Activated T-helper 2 cell treated with anti-CD3 and anti-CD28 coated beads, Interferon-gamma antibody, Interleukin-2, Interleukin-4, amounts not matched to agents 10 μg/mL and 5 μg/mL and 100 μg/mL, durations not matched to agents 14 hours and 24 hours and 36 hours (primary cell): ENCODE results near the gene IGF1R. TPM values are rescaled to one million over a fixed set of nuclear protein-coding genes. Genes with fewer than 3 reads are reported as not detected.

Experiments
- DNase-seq: peaks from one replicate; pipeline ENCODE4 v3.0.0; 2021; ENCODE audit warnings: low spot score
- H3K27ac Mint-ChIP-seq: one replicate; pipeline ENCODE4 v1.8.0; 2021; ENCODE audit warnings: mixed read lengths
- H3K27me3 Mint-ChIP-seq: one replicate; pipeline ENCODE4 v1.8.0; 2021; ENCODE audit warnings: low read depth, mixed read lengths
- H3K36me3 Mint-ChIP-seq: one replicate; pipeline ENCODE4 v1.8.0; 2021; ENCODE audit warnings: low read depth, mixed read lengths
- H3K4me1 Mint-ChIP-seq: one replicate; pipeline ENCODE4 v1.8.0; 2021; ENCODE audit warnings: low read depth, mixed read lengths
- H3K4me3 Mint-ChIP-seq: one replicate; pipeline ENCODE4 v1.8.0; 2021; ENCODE audit warnings: low read depth, mild to moderate bottlenecking, moderate library complexity, mixed read lengths
- H3K9me3 Mint-ChIP-seq: one replicate; pipeline ENCODE4 v1.8.0; 2021; ENCODE audit warnings: mixed read lengths
- intact Hi-C: fragments of 100-400 bp; cut with micrococcal nuclease; formaldehyde crosslinking; loops from one replicate; pipeline ENCODE4 v1.15.1; 2023
- total RNA-seq: library from RNA; stranded (reverse); gene quantifications from 2 replicates; pipeline ENCODE4 v1.2.3, GENCODE V29; 2022

Gene IGF1R
- total RNA-seq, 1 donor from 2014 or later: 31.1 TPM

GRCh38 chr15:98684436-98684835 lies 36.1 kb downstream of the IGF1R start:
- no peak overlapping the region for H3K27ac Mint-ChIP-seq

GRCh38 chr15:98684995-98685525 lies 36.7 kb downstream of the IGF1R start:
- no peaks in the 10 kb centered on the region for H3K9me3 Mint-ChIP-seq
- DNase-seq: no peak
- H3K27me3 Mint-ChIP-seq: no peaks in the 10 kb centered on the region
- no peaks in the 10 kb centered on the region for H3K36me3 Mint-ChIP-seq
- H3K27ac Mint-ChIP-seq: no peak overlapping the region
- no peak overlapping the region for H3K4me3 Mint-ChIP-seq
- intact Hi-C loops: no loop called here
- H3K4me1 Mint-ChIP-seq: peaks cover 36% of the 10 kb centered on the region

More at GRCh38 chr15:98684436-98684835, 36.1 kb downstream of the IGF1R start:
- Mint-ChIP-seq H3K36me3 (no peaks in the 10 kb centered on the region), H3K4me3 (no peak overlapping the region), H3K9me3 (no peaks in the 10 kb centered on the region), H3K27me3 (no peaks in the 10 kb centered on the region), H3K4me1 (peaks cover 36% of the 10 kb centered on the region)
- no peak for DNase-seq
- intact Hi-C loops: no loop called here

- intact Hi-C loops: no loop called here
- Mint-ChIP-seq H3K9me3 (no peaks in the 10 kb centered on the region), H3K4me3 (no peak overlapping the region), H3K4me1 (peaks cover 32% of the 10 kb centered on the region), H3K36me3 (no peaks in the 10 kb centered on the region), H3K27me3 (no peaks in the 10 kb centered on the region), H3K27ac (no peak overlapping the region)
- DNase-seq: no peak
These were observed 38.6 kb downstream of the IGF1R start for GRCh38 chr15:98686983-98687382.

- DNase-seq: no peak
- no peaks in the 10 kb centered on the region for H3K9me3 Mint-ChIP-seq
- H3K27me3 Mint-ChIP-seq: no peaks in the 10 kb centered on the region
- no peaks in the 10 kb centered on the region for H3K36me3 Mint-ChIP-seq
- H3K27ac Mint-ChIP-seq: no peak overlapping the region
- H3K4me1 Mint-ChIP-seq: peaks cover 15% of the 10 kb centered on the region
- intact Hi-C loops: no loop called here
- H3K4me3 Mint-ChIP-seq: no peak overlapping the region
These were observed 41.1 kb downstream of the IGF1R start for GRCh38 chr15:98689431-98689861.

- intact Hi-C loops: no loop called here
- Mint-ChIP-seq H3K36me3 (no peaks in the 10 kb centered on the region), H3K27me3 (no peaks in the 10 kb centered on the region), H3K9me3 (no peaks in the 10 kb centered on the region), H3K27ac (no peak overlapping the region), H3K4me3 (no peak overlapping the region), H3K4me1 (peaks cover 13% of the 10 kb centered on the region)
- no peak for DNase-seq
These were observed 42.1 kb downstream of the IGF1R start for GRCh38 chr15:98690272-98690950.

- H3K9me3 Mint-ChIP-seq: no peaks in the 10 kb centered on the region
- no peaks in the 10 kb centered on the region for H3K36me3 Mint-ChIP-seq
- H3K27ac Mint-ChIP-seq: no peak overlapping the region
- peaks cover 19% of the 10 kb centered on the region for H3K4me1 Mint-ChIP-seq
- no peak for DNase-seq
- intact Hi-C loops: no loop called here
- no peak overlapping the region for H3K4me3 Mint-ChIP-seq
- H3K27me3 Mint-ChIP-seq: no peaks in the 10 kb centered on the region
These were observed 43.9 kb downstream of the IGF1R start for GRCh38 chr15:98692213-98692612.

- Mint-ChIP-seq H3K27me3 (no peaks in the 10 kb centered on the region), H3K27ac (no peak overlapping the region), H3K9me3 (no peaks in the 10 kb centered on the region), H3K36me3 (no peaks in the 10 kb centered on the region), H3K4me1 (peaks cover 20% of the 10 kb centered on the region), H3K4me3 (no peak overlapping the region)
- no peak for DNase-seq
- intact Hi-C loops: no loop called here
These were observed 45.8 kb downstream of the IGF1R start for GRCh38 chr15:98694161-98694560.

GRCh38 chr15:98698792-98699191 lies 50.5 kb downstream of the IGF1R start:
- no peak for DNase-seq
- H3K27ac Mint-ChIP-seq: peak overlapping the region; percentile 79
- H3K9me3 Mint-ChIP-seq: no peaks in the 10 kb centered on the region
- intact Hi-C loops: loop anchor here (2.0 kb wide), 1 partner anchor 30 kb away; no protein-coding TSS in a partner anchor
- H3K27me3 Mint-ChIP-seq: no peaks in the 10 kb centered on the region
- peaks cover 43% of the 10 kb centered on the region for H3K4me1 Mint-ChIP-seq
- H3K36me3 Mint-ChIP-seq: no peaks in the 10 kb centered on the region
- peak overlapping the region; percentile 7 for H3K4me3 Mint-ChIP-seq

- intact Hi-C loops: loop anchor here (2.0 kb wide), 1 partner anchor 31 kb away; no protein-coding TSS in a partner anchor
- Mint-ChIP-seq H3K27me3 (no peaks in the 10 kb centered on the region), H3K4me3 (no peak overlapping the region), H3K36me3 (no peaks in the 10 kb centered on the region), H3K27ac (peak overlapping the region; percentile 49), H3K9me3 (no peaks in the 10 kb centered on the region), H3K4me1 (peaks cover 43% of the 10 kb centered on the region)
- DNase-seq: no peak
These were observed 51.5 kb downstream of the IGF1R start for GRCh38 chr15:98699591-98700424.

- DNase-seq: no peak
- peaks cover 43% of the 10 kb centered on the region for H3K4me1 Mint-ChIP-seq
- no peak overlapping the region for H3K4me3 Mint-ChIP-seq
These were observed 52.2 kb downstream of the IGF1R start for GRCh38 chr15:98700519-98700918.

GRCh38 chr15:98703126-98703685 lies 54.9 kb downstream of the IGF1R start:
- intact Hi-C loops: no loop called here
- DNase-seq: no peak
- peaks cover 6% of the 10 kb centered on the region for H3K36me3 Mint-ChIP-seq

More at GRCh38 chr15:98700519-98700918, 52.2 kb downstream of the IGF1R start:
- Mint-ChIP-seq H3K36me3 (no peaks in the 10 kb centered on the region), H3K9me3 (no peaks in the 10 kb centered on the region), H3K27me3 (no peaks in the 10 kb centered on the region), H3K27ac (peak overlapping the region; percentile 49)
- intact Hi-C loops: no loop called here

GRCh38 chr15:98705070-98705469 lies 56.7 kb downstream of the IGF1R start:
- intact Hi-C loops: no loop called here

More at GRCh38 chr15:98703126-98703685, 54.9 kb downstream of the IGF1R start:
- Mint-ChIP-seq H3K9me3 (no peaks in the 10 kb centered on the region), H3K27ac (no peak overlapping the region), H3K4me3 (no peak overlapping the region), H3K4me1 (peaks cover 33% of the 10 kb centered on the region), H3K27me3 (no peaks in the 10 kb centered on the region)

More at GRCh38 chr15:98705070-98705469, 56.7 kb downstream of the IGF1R start:
- H3K27me3 Mint-ChIP-seq: no peaks in the 10 kb centered on the region
- DNase-seq: no peak
- peaks cover 15% of the 10 kb centered on the region for H3K36me3 Mint-ChIP-seq
- H3K27ac Mint-ChIP-seq: no peak overlapping the region
- no peak overlapping the region for H3K4me3 Mint-ChIP-seq
- peaks cover 14% of the 10 kb centered on the region for H3K4me1 Mint-ChIP-seq
- no peaks in the 10 kb centered on the region for H3K9me3 Mint-ChIP-seq
